ENCODE data around the gene LPAR3.

Gene LPAR3

GRCh38 chr1:84795966-84796600 is 96.9 kb downstream of the LPAR3 start:
- Histone ChIP-seq H2AFZ (ENCODE audit: low read length, unreplicated experiment) (no peak overlapping the region), H3K27me3 (ENCODE audit: insufficient read depth, low read length) (peaks cover 10% of the 10 kb centered on the region), H3K27ac (ENCODE audit: low read depth, low read length) (no peak overlapping the region), H3K79me2 (ENCODE audit: control insufficient read depth, insufficient read depth, low read length, unreplicated experiment) (no peaks in the 10 kb centered on the region), H3K4me1 (ENCODE audit: control insufficient read depth, insufficient read depth, low read length, unreplicated experiment) (no peaks in the 10 kb centered on the region), H3K36me3 (ENCODE audit: insufficient read depth, low read length) (no peaks in the 10 kb centered on the region), H3K4me3 (ENCODE audit: low read depth, low read length) (no peak overlapping the region)

GRCh38 chr1:84795213-84795612 is 97.8 kb downstream of the LPAR3 start:
- H3K4me3 ChIP-seq (ENCODE audit: low read depth, low read length): no peak overlapping the region
- peaks cover 11% of the 10 kb centered on the region for H3K27me3 ChIP-seq (ENCODE audit: insufficient read depth, low read length)
- H3K36me3 ChIP-seq (ENCODE audit: insufficient read depth, low read length): no peaks in the 10 kb centered on the region
- no peaks in the 10 kb centered on the region for H3K4me1 ChIP-seq (ENCODE audit: control insufficient read depth, insufficient read depth, low read length, unreplicated experiment)
- H2AFZ ChIP-seq (ENCODE audit: low read length, unreplicated experiment): no peak overlapping the region
- H3K27ac ChIP-seq (ENCODE audit: low read depth, low read length): no peak overlapping the region
- H3K79me2 ChIP-seq (ENCODE audit: control insufficient read depth, insufficient read depth, low read length, unreplicated experiment): no peaks in the 10 kb centered on the region

GRCh38 chr1:84792421-84792820 is 100.6 kb downstream of the LPAR3 start:
- H3K27ac ChIP-seq (ENCODE audit: low read depth, low read length): no peak overlapping the region
- no peak overlapping the region for H3K4me3 ChIP-seq (ENCODE audit: low read depth, low read length)
- H3K27me3 ChIP-seq (ENCODE audit: insufficient read depth, low read length): peaks cover 17% of the 10 kb centered on the region
- H2AFZ ChIP-seq (ENCODE audit: low read length, unreplicated experiment): no peak overlapping the region
- no peaks in the 10 kb centered on the region for H3K36me3 ChIP-seq (ENCODE audit: insufficient read depth, low read length)
- H3K79me2 ChIP-seq (ENCODE audit: control insufficient read depth, insufficient read depth, low read length, unreplicated experiment): no peaks in the 10 kb centered on the region
- H3K4me1 ChIP-seq (ENCODE audit: control insufficient read depth, insufficient read depth, low read length, unreplicated experiment): no peaks in the 10 kb centered on the region

GRCh38 chr1:84789014-84789413 is 104.0 kb downstream of the LPAR3 start:
- Histone ChIP-seq H2AFZ (ENCODE audit: low read length, unreplicated experiment) (no peak overlapping the region), H3K4me3 (ENCODE audit: low read depth, low read length) (no peak overlapping the region), H3K27ac (ENCODE audit: low read depth, low read length) (no peak overlapping the region), H3K79me2 (ENCODE audit: control insufficient read depth, insufficient read depth, low read length, unreplicated experiment) (no peaks in the 10 kb centered on the region), H3K27me3 (ENCODE audit: insufficient read depth, low read length) (peaks cover 17% of the 10 kb centered on the region), H3K4me1 (ENCODE audit: control insufficient read depth, insufficient read depth, low read length, unreplicated experiment) (no peaks in the 10 kb centered on the region), H3K36me3 (ENCODE audit: insufficient read depth, low read length) (no peaks in the 10 kb centered on the region)

GRCh38 chr1:84785271-84786036 is 107.6 kb downstream of the LPAR3 start:
- Histone ChIP-seq H3K4me1 (ENCODE audit: control insufficient read depth, insufficient read depth, low read length, unreplicated experiment) (peaks cover under 1% of the 10 kb centered on the region), H2AFZ (ENCODE audit: low read length, unreplicated experiment) (no peak overlapping the region), H3K79me2 (ENCODE audit: control insufficient read depth, insufficient read depth, low read length, unreplicated experiment) (no peaks in the 10 kb centered on the region), H3K27me3 (ENCODE audit: insufficient read depth, low read length) (peaks cover 16% of the 10 kb centered on the region), H3K36me3 (ENCODE audit: insufficient read depth, low read length) (no peaks in the 10 kb centered on the region), H3K27ac (ENCODE audit: low read depth, low read length) (no peak overlapping the region), H3K4me3 (ENCODE audit: low read depth, low read length) (no peak overlapping the region)

GRCh38 chr1:84782881-84783280 is 110.1 kb downstream of the LPAR3 start:
- no peak overlapping the region for H3K4me3 ChIP-seq (ENCODE audit: low read depth, low read length)
- no peak overlapping the region for H2AFZ ChIP-seq (ENCODE audit: low read length, unreplicated experiment)
- no peaks in the 10 kb centered on the region for H3K27me3 ChIP-seq (ENCODE audit: insufficient read depth, low read length)
- H3K79me2 ChIP-seq (ENCODE audit: control insufficient read depth, insufficient read depth, low read length, unreplicated experiment): no peaks in the 10 kb centered on the region
- H3K36me3 ChIP-seq (ENCODE audit: insufficient read depth, low read length): no peaks in the 10 kb centered on the region
- no peak overlapping the region for H3K27ac ChIP-seq (ENCODE audit: low read depth, low read length)
- peaks cover 11% of the 10 kb centered on the region for H3K4me1 ChIP-seq (ENCODE audit: control insufficient read depth, insufficient read depth, low read length, unreplicated experiment)

GRCh38 chr1:84781946-84782771 is 110.8 kb downstream of the LPAR3 start:
- no peaks in the 10 kb centered on the region for H3K79me2 ChIP-seq (ENCODE audit: control insufficient read depth, insufficient read depth, low read length, unreplicated experiment)
- peaks cover 11% of the 10 kb centered on the region for H3K4me1 ChIP-seq (ENCODE audit: control insufficient read depth, insufficient read depth, low read length, unreplicated experiment)
- no peak overlapping the region for H3K4me3 ChIP-seq (ENCODE audit: low read depth, low read length)
- H2AFZ ChIP-seq (ENCODE audit: low read length, unreplicated experiment): no peak overlapping the region
- H3K36me3 ChIP-seq (ENCODE audit: insufficient read depth, low read length): no peaks in the 10 kb centered on the region
- no peaks in the 10 kb centered on the region for H3K27me3 ChIP-seq (ENCODE audit: insufficient read depth, low read length)
- no peak overlapping the region for H3K27ac ChIP-seq (ENCODE audit: low read depth, low read length)

GRCh38 chr1:84780000-84780716 is 112.8 kb downstream of the LPAR3 start:
- Histone ChIP-seq H3K4me1 (ENCODE audit: control insufficient read depth, insufficient read depth, low read length, unreplicated experiment) (peaks cover 11% of the 10 kb centered on the region), H2AFZ (ENCODE audit: low read length, unreplicated experiment) (no peak overlapping the region), H3K4me3 (ENCODE audit: low read depth, low read length) (no peak overlapping the region), H3K36me3 (ENCODE audit: insufficient read depth, low read length) (no peaks in the 10 kb centered on the region), H3K27ac (ENCODE audit: low read depth, low read length) (no peak overlapping the region), H3K79me2 (ENCODE audit: control insufficient read depth, insufficient read depth, low read length, unreplicated experiment) (no peaks in the 10 kb centered on the region), H3K27me3 (ENCODE audit: insufficient read depth, low read length) (no peaks in the 10 kb centered on the region)

- Histone ChIP-seq H3K79me2 (ENCODE audit: control insufficient read depth, insufficient read depth, low read length, unreplicated experiment) (no peaks in the 10 kb centered on the region), H3K27me3 (ENCODE audit: insufficient read depth, low read length) (no peaks in the 10 kb centered on the region), H3K4me3 (ENCODE audit: low read depth, low read length) (no peak overlapping the region), H3K4me1 (ENCODE audit: control insufficient read depth, insufficient read depth, low read length, unreplicated experiment) (peaks cover 11% of the 10 kb centered on the region), H2AFZ (ENCODE audit: low read length, unreplicated experiment) (no peak overlapping the region), H3K36me3 (ENCODE audit: insufficient read depth, low read length) (no peaks in the 10 kb centered on the region), H3K27ac (ENCODE audit: low read depth, low read length) (no peak overlapping the region)
Observed at GRCh38 chr1:84776639-84777038, 116.4 kb downstream of the LPAR3 start.

- H3K36me3 ChIP-seq (ENCODE audit: insufficient read depth, low read length): no peaks in the 10 kb centered on the region
- H3K4me1 ChIP-seq (ENCODE audit: control insufficient read depth, insufficient read depth, low read length, unreplicated experiment): peaks cover 11% of the 10 kb centered on the region
- H3K27me3 ChIP-seq (ENCODE audit: insufficient read depth, low read length): no peaks in the 10 kb centered on the region
- no peaks in the 10 kb centered on the region for H3K79me2 ChIP-seq (ENCODE audit: control insufficient read depth, insufficient read depth, low read length, unreplicated experiment)
- H2AFZ ChIP-seq (ENCODE audit: low read length, unreplicated experiment): no peak overlapping the region
- H3K4me3 ChIP-seq (ENCODE audit: low read depth, low read length): no peak overlapping the region
- H3K27ac ChIP-seq (ENCODE audit: low read depth, low read length): no peak overlapping the region
Observed at GRCh38 chr1:84775535-84775920, 117.5 kb downstream of the LPAR3 start.

All from ACC112 (cell line).